OCI-LY7 (cell line): ENCODE measurements around the gene SLC39A3. TPM values are rescaled to one million over a fixed set of nuclear protein-coding genes. Genes with fewer than 3 reads are reported as not detected.

Source experiments
- BruUV-seq: library from RNA; stranded (reverse); fragments of 400-500 nt; replicated peaks from 2 replicates; lab custom pipeline; 2021; lab: Mats Ljungman, UMichigan
- CTCF ChIA-PET: fragments of 300-600 bp; sonication (Branson Sonifier 250); formaldehyde crosslinking; loops from one replicate; lab custom pipeline; 2022; ENCODE audit warnings: antibody characterized with exemption; ENCODE audit not compliant: unreplicated experiment; lab: Charles Lee
- POLR2A ChIA-PET: fragments of 300-600 bp; sonication (Branson Sonifier 250); formaldehyde crosslinking; loops from one replicate; lab custom pipeline; 2022; ENCODE audit warnings: antibody characterized with exemption; lab: Charles Lee
- DNase-seq: peaks from one replicate; pipeline ENCODE4 v3.0.0-alpha.2; 2015; ENCODE audit warnings: low spot score
- H2AFZ ChIP-seq: fragments of 200-600 bp; sonication (generic), shearing (Covaris generic); 2 replicates; pipeline ENCODE4 v1.6.1; 2014; ENCODE audit warnings: mild to moderate bottlenecking, antibody characterized with exemption, low read length, moderate library complexity
- H3K27ac ChIP-seq: fragments of 200-600 bp; sonication (generic); 2 replicates; pipeline ENCODE4 v1.5.1; 2014; ENCODE audit warnings: mixed run types, low read depth, mild to moderate bottlenecking, moderate library complexity, low read length, inconsistent platforms; ENCODE audit not compliant: poor library complexity, severe bottlenecking
- H3K36me3 ChIP-seq: fragments of 200-600 bp; sonication (generic); 2 replicates; pipeline ENCODE4 v1.6.1; 2014; ENCODE audit warnings: mild to moderate bottlenecking, antibody characterized with exemption, low read length, moderate library complexity, mixed read lengths; ENCODE audit not compliant: insufficient read depth
- H3K4me1 ChIP-seq: fragments of 200-600 bp; sonication (generic); 2 replicates; pipeline ENCODE4 v1.5.1; 2014; ENCODE audit warnings: mild to moderate bottlenecking, low read length; ENCODE audit not compliant: insufficient read depth, poor library complexity, severe bottlenecking
- H3K4me2 ChIP-seq: fragments of 200-600 bp; sonication (generic); 2 replicates; pipeline ENCODE4 v1.6.1; 2014; ENCODE audit warnings: mild to moderate bottlenecking, low read length
- H3K4me3 ChIP-seq: fragments of 200-600 bp; sonication (generic); 2 replicates; pipeline ENCODE4 v1.5.1; 2014; ENCODE audit warnings: mild to moderate bottlenecking, low read depth, low read length; ENCODE audit not compliant: poor library complexity, severe bottlenecking
- H3K79me2 ChIP-seq: fragments of 200-600 bp; sonication (generic); 2 replicates; pipeline ENCODE4 v1.6.1; 2016; ENCODE audit warnings: low read depth, mild to moderate bottlenecking, low read length, moderate library complexity, mixed read lengths; ENCODE audit not compliant: insufficient read depth
- H3K9me2 ChIP-seq: fragments of 200-600 bp; sonication (generic); 2 replicates; pipeline ENCODE4 v1.6.1; 2016; ENCODE audit warnings: mild to moderate bottlenecking, low read length, mixed read lengths; ENCODE audit not compliant: insufficient read depth
- H3K9me3 ChIP-seq: fragments of 200-600 bp; sonication (generic); 2 replicates; pipeline ENCODE4 v1.6.1; 2014; ENCODE audit warnings: mild to moderate bottlenecking, mixed run types, low read length, mixed read lengths
- H4K20me1 ChIP-seq: fragments of 200-600 bp; sonication (generic); 2 replicates; pipeline ENCODE4 v1.6.1; 2014; ENCODE audit warnings: mild to moderate bottlenecking, antibody characterized with exemption, low read length, moderate library complexity, mixed read lengths; ENCODE audit not compliant: insufficient read depth
- CTCF ChIP-seq: fragments of 200-600 bp; sonication (generic); conservative IDR thresholded peaks from 2 replicates; pipeline ENCODE4 v1.5.1; 2014; ENCODE audit warnings: mild to moderate bottlenecking, antibody characterized with exemption, low read length, moderate library complexity, mixed read lengths
- EZH2phosphoT487 ChIP-seq: fragments of 200-600 bp; sonication (generic); IDR thresholded peaks from 2 replicates; pipeline ENCODE4 v1.6.1; 2018; ENCODE audit warnings: low read depth, borderline replicate concordance, mild to moderate bottlenecking, mixed run types, antibody characterized with exemption, low read length, moderate library complexity, mixed read lengths
- intact Hi-C: fragments of 100-400 bp; cut with micrococcal nuclease; formaldehyde crosslinking; loops from one replicate; pipeline ENCODE4 v1.10.0; 2022; ENCODE audit not compliant: unreplicated experiment
- total RNA-seq, 2 experiments: library from RNA; depleted of rRNA in 1 of 2; stranded (reverse); fragments of >200 nt in 1 of 2; shearing (Covaris generic) in 1 of 2; gene quantifications; 2 replicates each; pipeline ENCODE4 v1.2.3, GENCODE V29; 2014 to 2022

The SLC39A3 gene
- total RNA-seq, 2 experiments from 2014 or later: 45.6 to 46.8 TPM

- no TSS peak for BruUV-seq
- Histone ChIP-seq H3K9me2 (no peaks in the 10 kb centered on the region), H3K36me3 (no peaks in the 10 kb centered on the region), H3K9me3 (0 out of 2 replicates have a peak, but pooled peaks cover 5% of the 10 kb centered on the region), H2AFZ (no peak overlapping the region), H3K4me3 (no peak overlapping the region), H3K4me2 (peak overlapping the region; percentile 30; the same call in 1 of the 2 replicates), H3K79me2 (no peaks in the 10 kb centered on the region), H3K4me1 (peaks cover 16% of the 10 kb centered on the region), H3K27ac (no peak overlapping the region), H4K20me1 (no peaks in the 10 kb centered on the region)
- intact Hi-C loops: no loop called here
- DNase-seq: no peak
- ChIA-PET POLR2A (no interaction called here), CTCF (no interaction called here)
- TF ChIP-seq CTCF (0 out of 2 replicates have a peak, but pooled peaks have one; percentile 11), EZH2phosphoT487 (no peak)
Observed at GRCh38 chr19:2719920-2720776, 19.7 kb downstream of the SLC39A3 start.

GRCh38 chr19:2719232-2719735 lies 20.5 kb downstream of the SLC39A3 start:
- TF ChIP-seq EZH2phosphoT487: no peak
- no peak for TF ChIP-seq CTCF
- ChIA-PET CTCF (no interaction called here), POLR2A (no interaction called here)
- no peak overlapping the region for H3K27ac ChIP-seq
- no peak for DNase-seq
- no TSS peak for BruUV-seq
- H2AFZ ChIP-seq: no peak overlapping the region
- no peak overlapping the region for H3K4me3 ChIP-seq
- peaks cover 16% of the 10 kb centered on the region for H3K4me1 ChIP-seq
- no peaks in the 10 kb centered on the region for H3K9me2 ChIP-seq
- H3K36me3 ChIP-seq: no peaks in the 10 kb centered on the region
- intact Hi-C loops: no loop called here
- no peak overlapping the region for H3K4me2 ChIP-seq
- no peaks in the 10 kb centered on the region for H4K20me1 ChIP-seq
- 0 out of 2 replicates have a peak, but pooled peaks cover 7% of the 10 kb centered on the region for H3K9me3 ChIP-seq
- H3K79me2 ChIP-seq: no peaks in the 10 kb centered on the region
